Measurements from ENCODE around the gene PP2D1.

GRCh38 chr3:20012164-20012563, at the start of gene PP2D1:
- TF ChIP-seq POLR2A (IDR thresholded peaks at IDR 0.05; ENCODE audit: low read length) (no peak), GATA1 (IDR thresholded peaks at IDR 0.05; ENCODE audit: low read depth, low read length) (no peak)

Measured in erythroblast (primary cell).